A549 (cell line): Measurements from ENCODE around the gene CHST6. TPM values are rescaled to one million over a fixed set of nuclear protein-coding genes. Genes with fewer than 3 reads are reported as not detected.

Experiments used
- ATAC-seq, 2 experiments: fragments of 200-7000 bp in 1 of 2; fragments of >200 bp in 1 of 2; cut with Nextera tagmentation in 1 of 2; cut with Tn5 transposase in 1 of 2; 3 replicates each; pipeline versions ENCODE4 v1.8.0 to v1.9.1; 2018 to 2020; ENCODE audit warnings: mild to moderate bottlenecking in 1 of 2, moderate library complexity in 1 of 2
- CTCF ChIA-PET: fragments of 300-600 bp; sonication (Branson Sonifier 250); formaldehyde crosslinking; extraction: SDS; loops from one replicate; lab custom pipeline; 2021; ENCODE audit warnings: antibody characterized with exemption, inconsistent platforms; lab: Yijun Ruan, JAX
- POLR2A ChIA-PET: fragments of 350-600 bp; formaldehyde crosslinking; extraction: SDS; loops from one replicate; lab custom pipeline; 2021; ENCODE audit warnings: antibody characterized with exemption, inconsistent platforms; lab: Yijun Ruan, JAX
- DNase-seq, 2 experiments: peaks; one replicate each; pipeline versions ENCODE4 v3.0.0 to v3.0.0-alpha.2; 2011 to 2016; ENCODE audit warnings: low read depth in 1 of 2, low spot score in 1 of 2
- FAIRE-seq: peaks from 2 replicates; lab custom pipeline; 2011; peaks lifted over from hg19 to GRCh38; lab: Jason Lieb, UNC
- H3K27ac ChIP-seq, 2 experiments: fragments of >200 bp; sonication (Bioruptor Twin); formaldehyde crosslinking; 3 replicates each; pipeline ENCODE4 v1.5.1; 2016 to 2017
- H3K4me1 ChIP-seq: fragments of >200 bp; sonication (Bioruptor Twin); formaldehyde crosslinking; 3 replicates; pipeline ENCODE4 v1.6.1; 2016
- H3K4me2 ChIP-seq: fragments of >200 bp; sonication (Bioruptor Twin); formaldehyde crosslinking; 3 replicates; pipeline ENCODE4 v1.6.1; 2016
- H3K4me3 ChIP-seq: fragments of >200 bp; sonication (Bioruptor Twin); formaldehyde crosslinking; 3 replicates; pipeline ENCODE4 v1.5.1; 2016
- H3K9me3 ChIP-seq: fragments of >200 bp; sonication (Bioruptor Twin); formaldehyde crosslinking; 3 replicates; pipeline ENCODE4 v1.6.1; 2016
- ATOH8 ChIP-seq: fragments of 250-450 bp; sonication (Bioruptor Pico); IDR thresholded peaks from 2 replicates; pipeline ENCODE4 v1.5.0; 2020; ENCODE audit warnings: low read depth, mild to moderate bottlenecking, moderate library complexity
- CBX2 ChIP-seq: fragments of 200-600 bp; sonication (generic); IDR thresholded peaks from 2 replicates; pipeline ENCODE4 v1.6.1; 2016; ENCODE audit warnings: low read depth, mild to moderate bottlenecking, borderline replicate concordance
- CEBPB ChIP-seq, 2 experiments: fragments of >200 bp in 1 of 2; sonication (Bioruptor Twin) in 1 of 2; formaldehyde crosslinking in 1 of 2; IDR thresholded peaks; 2 replicates each; pipeline ENCODE4 v1.6.1; 2012 to 2016
- CHD2 ChIP-seq: fragments of 150-350 bp; IDR thresholded peaks from 2 replicates; pipeline ENCODE4 v1.6.1; 2014; ENCODE audit warnings: low read length; ENCODE audit not compliant: partially characterized antibody
- E2F6 ChIP-seq: IDR thresholded peaks from 2 replicates; pipeline ENCODE4 v1.6.1; 2012; ENCODE audit warnings: low read depth, borderline replicate concordance
- EHF ChIP-seq: fragments of 250-450 bp; sonication (Bioruptor Pico); IDR thresholded peaks from 2 replicates; pipeline ENCODE4 v1.5.0; 2020; ENCODE audit warnings: mild to moderate bottlenecking
- EHMT2 ChIP-seq: fragments of 200-600 bp; sonication (generic); IDR thresholded peaks from 2 replicates; pipeline ENCODE4 v1.6.1; 2016; ENCODE audit warnings: antibody characterized with exemption, low read depth, mild to moderate bottlenecking, moderate library complexity
- ELK1 ChIP-seq: fragments of 150-350 bp; IDR thresholded peaks from 2 replicates; pipeline ENCODE4 v1.6.1; 2014; ENCODE audit warnings: low read depth, mild to moderate bottlenecking, low read length
- EP300 ChIP-seq, 2 experiments: fragments of >200 bp; sonication (Bioruptor Twin); formaldehyde crosslinking; IDR thresholded peaks; 2 replicates in 1 of 2; 3 replicates in 1 of 2; pipeline ENCODE4 v1.6.1; 2016 to 2017
- ESRRA ChIP-seq: fragments of 150-350 bp; IDR thresholded peaks from 2 replicates; pipeline ENCODE4 v1.6.1; 2014; ENCODE audit warnings: mild to moderate bottlenecking, low read length, borderline replicate concordance
- GATA3 ChIP-seq: IDR thresholded peaks from 2 replicates; pipeline ENCODE4 v1.6.1; 2012; ENCODE audit warnings: borderline replicate concordance
- HEYL ChIP-seq: fragments of 250-450 bp; sonication (Bioruptor Pico); IDR thresholded peaks from 2 replicates; pipeline ENCODE4 v1.8.0; 2021; ENCODE audit warnings: mild to moderate bottlenecking, moderate library complexity
- HOXB13 ChIP-seq: fragments of 250-450 bp; sonication (Bioruptor Pico); IDR thresholded peaks from 2 replicates; pipeline ENCODE4 v1.5.0; 2020; ENCODE audit warnings: low read depth, mild to moderate bottlenecking, moderate library complexity
- HOXB5 ChIP-seq: fragments of 250-450 bp; sonication (Bioruptor Pico); IDR thresholded peaks from 2 replicates; pipeline ENCODE4 v1.5.0; 2020; ENCODE audit warnings: mild to moderate bottlenecking, moderate library complexity
- KDM1A ChIP-seq: fragments of 200-600 bp; sonication (generic); IDR thresholded peaks from 2 replicates; pipeline ENCODE4 v1.6.1; 2016; ENCODE audit warnings: low read depth, mild to moderate bottlenecking
- MYC ChIP-seq: IDR thresholded peaks from 2 replicates; pipeline ENCODE4 v1.6.1; 2012; ENCODE audit warnings: mild to moderate bottlenecking, inconsistent platforms, low read length, improper control_type of control experiment, borderline replicate concordance
- NPAS2 ChIP-seq: fragments of 250-450 bp; sonication (Bioruptor Pico); IDR thresholded peaks from 2 replicates; pipeline ENCODE4 v1.8.0; 2022; ENCODE audit warnings: mild to moderate bottlenecking, moderate library complexity, borderline replicate concordance
- PHF8 ChIP-seq: fragments of 200-600 bp; sonication (generic); IDR thresholded peaks from 2 replicates; pipeline ENCODE4 v1.6.1; 2016; ENCODE audit warnings: low read depth, mild to moderate bottlenecking, antibody characterized with exemption, moderate library complexity, borderline replicate concordance
- SMC3 ChIP-seq: fragments of >200 bp; sonication (Bioruptor Twin); formaldehyde crosslinking; IDR thresholded peaks from 3 replicates; pipeline ENCODE4 v1.6.1; 2018; ENCODE audit warnings: inconsistent platforms
- SREBF2 ChIP-seq: fragments of 450-650 bp; IDR thresholded peaks from 2 replicates; pipeline ENCODE4 v1.6.1; 2014; ENCODE audit warnings: mild to moderate bottlenecking, moderate library complexity
- TFCP2L1 ChIP-seq: fragments of 250-450 bp; sonication (Bioruptor Pico); IDR thresholded peaks from 2 replicates; pipeline ENCODE4 v1.5.0; 2021; ENCODE audit warnings: mild to moderate bottlenecking
- TP53 ChIP-seq: fragments of 250-450 bp; sonication (Bioruptor Pico); IDR thresholded peaks from 2 replicates; pipeline ENCODE4 v1.5.0; 2021; ENCODE audit warnings: mild to moderate bottlenecking, moderate library complexity
- USF2 ChIP-seq: fragments of 450-650 bp; IDR thresholded peaks from 2 replicates; pipeline ENCODE4 v1.6.1; 2014; ENCODE audit warnings: antibody characterized with exemption
- ZNF302 ChIP-seq: fragments of 250-450 bp; sonication (Bioruptor Pico); IDR thresholded peaks from 2 replicates; pipeline ENCODE4 v1.9.0; 2021; ENCODE audit warnings: inconsistent platforms, mild to moderate bottlenecking, moderate library complexity
- WGBS: methylation state at CpG from one replicate; pipeline ENCODE4 v1.1.6; 2017; ENCODE audit errors: missing lambda C conversion rate; 5-methylcytosine and 5-hydroxymethylcytosine counted together
- polyA plus RNA-seq, 4 experiments: library from polyadenylated mRNA; depleted of rRNA in 3 of 4; stranded (reverse); fragments of >200 nt; fragmentation: RNase III in 1 of 4; extraction: RNeasy Plus Mini Kit Qiagen cat#74134 plus additional on column Dnase treatment in 1 of 4; gene quantifications; 2 replicates in 3 of 4; 3 replicates in 1 of 4; pipeline ENCODE4 v1.2.3, GENCODE V29; 2011 to 2017

Gene CHST6
- polyA plus RNA-seq, 2 of the 4 experiments (the other 2 are of a cell fraction) = 0.37 to 0.74 TPM

- FAIRE-seq = no peak
- TF ChIP-seq TFCP2L1 (CRISPR knock-in tag) = no peak
- TF ChIP-seq TP53 (CRISPR knock-in tag) = no peak
- TF ChIP-seq EHF = no peak
- no peak for TF ChIP-seq HOXB5 (CRISPR knock-in tag)
- no peak for TF ChIP-seq NPAS2
- no peak for TF ChIP-seq EHMT2
- TF ChIP-seq SMC3 = no peak
- DNase-seq = no peak
- Histone ChIP-seq H3K4me2 (peak overlapping the region; percentile 88), H3K4me1 (peaks cover 20% of the 10 kb centered on the region; the same call in 2 of the 3 replicates), H3K27ac (peak overlapping the region in 1 of 2 experiments; percentile 95; a peak in 1 of 6 replicates), H3K4me3 (peak overlapping the region; percentile 97), H3K9me3 (no peaks in the 10 kb centered on the region)
- ChIA-PET CTCF (interaction anchor here (1.0 kb wide), 1 partner anchor 54 kb away, joined by 3 read pairs; no protein-coding TSS in a partner anchor), POLR2A (no interaction called here)
- no peak for ATAC-seq
- WGBS = 34% methylated on average over 2 of the region's 2 CpGs
These were observed 32.4 kb downstream of the CHST6 start for GRCh38 chr16:75462806-75463205.

GRCh38 chr16:75461575-75461974 lies 33.7 kb downstream of the CHST6 start:
- TF ChIP-seq ESRRA (no peak), E2F6 (no peak), USF2 (no peak), KDM1A (no peak), CEBPB (IDR thresholded peaks at IDR 0.05) (no peak), MYC (no peak), ATOH8 (CRISPR knock-in tag) (no peak), SMC3 (no peak), HOXB13 (no peak), ELK1 (no peak), GATA3 (no peak), PHF8 (no peak), SREBF2 (no peak), CHD2 (no peak)
- no peak overlapping the region for H3K4me3 ChIP-seq
- ChIA-PET CTCF (no interaction called here), POLR2A (no interaction called here)
- peak overlapping the region; percentile 11; the same call in 1 of the 3 replicates for H3K4me2 ChIP-seq
- no peak overlapping the region for H3K27ac ChIP-seq
- WGBS = 84% methylated on average over 2 of the region's 2 CpGs
- no peak for ATAC-seq
- no peak for FAIRE-seq
- peaks cover 20% of the 10 kb centered on the region; the same call in 2 of the 3 replicates for H3K4me1 ChIP-seq
- DNase-seq = no peak
- no peaks in the 10 kb centered on the region for H3K9me3 ChIP-seq

- H3K4me3 ChIP-seq = no peak overlapping the region
These were observed 34.8 kb downstream of the CHST6 start for GRCh38 chr16:75460446-75460845.

More at GRCh38 chr16:75460446-75460845, 34.8 kb downstream of the CHST6 start:
- ATAC-seq (no peak), DNase-seq (no peak), FAIRE-seq (no peak)
- POLR2A ChIA-PET = no interaction called here
- no peaks in the 10 kb centered on the region for H3K9me3 ChIP-seq
- 58% methylated on average over 1 of the region's 1 CpG for WGBS
- no peak overlapping the region for H3K4me2 ChIP-seq
- no peak overlapping the region for H3K27ac ChIP-seq
- TF ChIP-seq CBX2 (no peak), KDM1A (no peak), HOXB5 (CRISPR knock-in tag) (no peak), ZNF302 (CRISPR knock-in tag) (no peak), EP300 (IDR thresholded peaks at IDR 0.05) (no peak), HEYL (CRISPR knock-in tag) (no peak)
- CTCF ChIA-PET = interaction anchor here (1.1 to 1.5 kb wide), 2 partner anchors 11 to 57 kb away, joined by 3 to 5 read pairs; no protein-coding TSS in a partner anchor
- peaks cover 20% of the 10 kb centered on the region; the same call in 2 of the 3 replicates for H3K4me1 ChIP-seq
